RPMI8226 (cell line): ENCODE data around the gene SERINC5.
"Not testable (repeated sequence)": the region's sequence is repeated elsewhere in the genome, so short reads cannot be mapped to it uniquely, and the experiment has no call there.

Source experiments
- DNase-seq: peaks from one replicate; pipeline ENCODE4 v3.0.0-alpha.2; 2015

SERINC5 gene

DNA sequence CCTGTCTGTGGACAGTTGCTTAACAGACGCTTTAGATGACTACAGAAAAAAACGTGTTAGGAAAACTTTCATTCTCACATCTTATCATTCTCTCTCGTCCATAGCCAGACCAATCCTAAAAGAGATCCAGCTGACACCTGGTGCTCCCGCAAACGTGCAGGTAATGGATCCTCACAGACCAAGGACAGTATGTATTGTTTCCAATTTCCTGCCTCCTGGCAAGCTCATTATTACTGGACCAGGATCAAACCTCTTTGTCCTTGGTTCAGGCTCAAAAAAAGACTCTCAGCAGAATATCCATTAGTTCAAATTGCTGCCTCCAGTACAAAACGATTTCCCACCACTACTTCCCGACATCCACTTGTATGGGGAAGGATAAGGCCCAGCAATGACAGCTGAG, 62.4 kb downstream of the SERINC5 start:
- DNase-seq = no peak

GRCh38 chr5:80192507-80193241, 63.2 kb downstream of the SERINC5 start:
- DNase-seq = no peak

- DNase-seq = no peak
These were observed 63.9 kb downstream of the SERINC5 start for GRCh38 chr5:80191991-80192398.

GRCh38 chr5:80191397-80191796, 64.5 kb downstream of the SERINC5 start:
- no peak for DNase-seq

DNA sequence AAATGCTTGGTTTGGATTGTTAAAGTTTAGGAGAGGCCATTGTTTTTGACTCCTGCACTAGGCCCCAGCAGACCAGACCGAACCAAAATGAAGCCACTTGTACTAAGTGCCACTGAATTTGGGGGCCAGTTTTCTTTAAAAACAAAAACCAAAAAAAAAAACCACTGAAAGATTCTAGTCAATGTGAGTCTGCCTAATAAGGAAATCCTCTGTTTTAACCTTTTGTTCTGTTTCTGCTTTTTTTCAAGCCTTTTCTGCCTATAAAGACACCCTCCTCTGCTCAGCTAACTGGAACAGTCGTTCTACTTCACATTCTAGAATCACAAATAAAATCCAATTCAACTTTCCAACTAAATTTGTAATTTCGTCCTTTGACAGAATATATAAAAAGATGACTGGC, 64.9 kb downstream of the SERINC5 start:
- no peak for DNase-seq

- DNase-seq = no peak
These were observed 66.1 kb downstream of the SERINC5 start for GRCh38 chr5:80189701-80190100.

DNA sequence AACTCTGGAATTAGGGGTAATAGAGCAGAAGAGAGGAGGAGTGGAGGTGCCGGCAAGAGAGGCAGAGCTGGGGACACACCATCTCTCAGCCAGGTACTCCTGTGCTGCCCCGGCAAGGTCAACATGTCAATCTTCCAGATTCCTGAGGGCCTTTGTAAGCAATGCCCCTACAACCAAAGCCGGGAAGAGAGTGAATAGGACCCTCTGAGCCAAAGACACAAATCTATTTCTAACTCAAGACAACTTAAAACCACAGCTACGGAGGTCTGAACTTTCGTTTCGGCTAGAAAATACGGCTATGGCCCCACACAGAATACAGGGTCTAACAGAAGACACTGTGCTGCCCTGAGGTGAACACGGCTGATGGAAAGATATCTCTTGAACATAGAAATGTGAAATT, 66.6 kb downstream of the SERINC5 start:
- no peak for DNase-seq

DNA sequence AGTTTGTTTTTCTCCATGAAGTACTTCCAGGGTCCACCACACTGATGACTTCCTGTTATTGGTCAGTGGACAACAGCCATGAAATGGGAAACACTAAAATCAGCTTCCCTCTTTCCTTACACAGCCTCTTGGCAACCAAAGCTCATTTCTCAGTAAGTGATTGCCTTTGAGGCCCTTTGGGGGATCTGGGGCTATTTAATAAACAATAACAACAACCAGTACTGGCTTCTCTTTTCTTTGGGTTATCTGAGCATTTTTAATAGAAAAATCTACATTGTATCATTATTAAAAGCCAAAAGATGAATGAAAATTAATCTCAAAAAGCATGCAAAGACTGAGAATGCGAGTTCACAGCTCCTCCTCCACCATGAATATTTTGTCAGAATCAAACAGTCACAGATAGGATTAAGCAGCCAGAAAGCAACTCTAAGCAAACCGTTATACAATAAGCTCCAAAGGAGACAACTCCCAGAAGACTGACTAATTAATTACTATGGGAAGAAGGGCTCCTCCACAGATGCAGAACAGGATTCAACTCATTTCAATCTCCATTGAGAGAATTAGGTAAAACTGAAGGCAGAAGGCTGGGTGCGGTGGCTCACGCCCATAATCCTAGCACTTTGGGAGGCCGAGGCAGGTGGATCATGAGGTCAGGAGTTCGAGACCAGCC, 68.3 kb downstream of the SERINC5 start:
- DNase-seq = no peak

DNA sequence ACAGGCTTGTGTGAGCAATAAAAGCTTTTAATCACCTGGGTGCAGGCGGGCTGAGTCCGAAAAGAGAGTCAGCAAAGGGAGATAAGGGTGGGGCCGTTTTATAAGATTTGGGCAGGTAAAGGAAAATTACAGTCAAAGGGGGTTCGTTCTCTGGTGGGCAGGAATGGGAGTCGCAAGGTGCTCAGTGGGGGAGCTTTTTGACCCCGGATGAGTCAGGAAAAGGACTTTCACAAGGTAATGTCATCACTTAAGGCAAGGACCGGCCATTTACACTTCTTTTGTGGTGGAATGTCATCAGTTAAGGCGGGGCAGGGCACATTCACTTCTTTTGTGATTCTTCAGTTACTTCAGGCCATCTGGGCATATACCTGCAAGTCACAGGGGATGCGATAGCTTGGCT, 70.3 kb downstream of the SERINC5 start:
- not testable (repeated sequence) for DNase-seq

DNA sequence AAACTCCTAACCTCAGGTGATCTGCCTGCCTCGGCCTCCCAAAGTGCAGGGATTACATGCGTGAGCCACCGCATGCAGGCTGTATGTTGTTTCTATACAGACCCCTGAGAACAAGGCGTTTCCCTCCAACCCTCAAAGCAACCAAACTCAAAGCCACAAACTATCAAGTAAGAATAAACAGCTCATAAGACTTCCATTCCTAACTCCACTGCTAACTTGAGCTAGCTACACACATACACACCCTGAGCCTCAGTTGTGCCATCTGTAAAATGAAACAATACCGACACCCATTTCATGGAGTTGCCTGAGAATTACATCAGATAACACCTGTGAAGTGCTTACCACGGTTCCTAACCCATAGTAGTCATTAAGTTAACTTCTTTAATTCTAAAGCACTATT, 70.8 kb downstream of the SERINC5 start:
- DNase-seq = no peak

DNA sequence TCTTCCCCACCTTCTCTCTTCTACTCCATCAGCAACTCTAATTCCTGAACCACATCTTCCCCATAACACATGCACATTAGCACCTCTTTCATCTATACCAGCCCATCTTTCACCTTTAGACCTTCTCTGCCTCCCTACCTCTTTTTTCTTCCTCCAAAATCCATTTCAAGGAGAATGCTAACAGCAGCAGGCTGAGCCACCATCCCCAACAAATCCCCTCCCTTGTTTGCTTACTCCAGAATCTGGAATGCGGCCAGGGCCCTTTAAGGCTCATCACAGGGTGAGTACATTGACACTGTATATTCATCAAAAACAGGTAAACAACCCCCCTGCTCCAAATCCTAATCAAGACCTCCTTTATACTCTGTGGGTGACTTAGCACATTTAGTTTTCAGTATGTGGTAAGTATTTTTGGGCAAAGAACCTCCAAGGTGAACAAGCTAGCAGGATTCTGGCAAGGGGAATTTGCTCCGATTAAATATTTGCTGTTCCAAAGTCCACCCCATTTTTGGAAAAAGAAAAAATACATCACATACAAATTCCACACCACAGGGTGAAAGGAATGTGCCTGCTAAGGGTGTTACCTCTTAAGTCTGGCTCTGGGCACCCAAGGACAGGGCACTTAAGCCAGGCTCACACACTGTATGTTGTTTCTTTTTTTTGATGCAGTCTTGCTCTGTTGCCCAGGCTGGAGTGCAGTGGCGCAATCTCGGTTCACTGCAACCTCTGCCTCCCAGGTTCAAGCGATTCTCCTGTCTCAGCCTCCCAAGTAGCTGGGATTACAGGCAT, 71.4 kb downstream of the SERINC5 start:
- no peak for DNase-seq

GRCh38 chr5:80183728-80184234, 72.1 kb downstream of the SERINC5 start:
- DNase-seq = not testable (repeated sequence)

- no peak for DNase-seq
These were observed 72.9 kb downstream of the SERINC5 start for GRCh38 chr5:80182809-80183580.

- no peak for DNase-seq
These were observed 74.1 kb downstream of the SERINC5 start for GRCh38 chr5:80181618-80182211.

GRCh38 chr5:80177236-80177635, 78.6 kb downstream of the SERINC5 start:
- no peak for DNase-seq

- no peak for DNase-seq
These were observed 80.5 kb downstream of the SERINC5 start for GRCh38 chr5:80175337-80175736.

- DNase-seq = no peak
These were observed 81.1 kb downstream of the SERINC5 start for GRCh38 chr5:80174790-80175189.

GRCh38 chr5:80172067-80172695, 83.7 kb downstream of the SERINC5 start:
- no peak for DNase-seq

GRCh38 chr5:80170117-80170535, 85.7 kb downstream of the SERINC5 start:
- no peak for DNase-seq

GRCh38 chr5:80168388-80169028, 87.3 kb downstream of the SERINC5 start:
- DNase-seq = no peak

GRCh38 chr5:80165452-80165851, 90.4 kb downstream of the SERINC5 start:
- DNase-seq = no peak
